Skeletal muscle satellite cell (primary cell): ENCODE results near the gene IL37.
"Not testable (repeated sequence)": the region's sequence is repeated elsewhere in the genome, so short reads cannot be mapped to it uniquely, and the experiment has no call there.

Source experiments
- H3K27me3 ChIP-seq: 2 replicates; pipeline ENCODE4 v1.7.0; 2013; ENCODE audit warnings: low read length; ENCODE audit not compliant: control insufficient read depth, insufficient read depth
- H3K36me3 ChIP-seq: 2 replicates; pipeline ENCODE4 v1.7.0; 2013; ENCODE audit warnings: mild to moderate bottlenecking, control low read depth, low read length; ENCODE audit not compliant: insufficient read depth
- H3K4me1 ChIP-seq: 2 replicates; pipeline ENCODE4 v1.7.0; 2013; ENCODE audit warnings: low read length; ENCODE audit not compliant: control insufficient read depth, insufficient read depth
- H3K4me2 ChIP-seq: 2 replicates; pipeline ENCODE4 v1.7.0; 2013; ENCODE audit warnings: mild to moderate bottlenecking, low read length
- H3K4me3 ChIP-seq: 2 replicates; pipeline ENCODE4 v1.7.0; 2013; ENCODE audit warnings: low read length
- H3K9ac ChIP-seq: 2 replicates; pipeline ENCODE4 v1.7.0; 2013; ENCODE audit warnings: mild to moderate bottlenecking, low read depth, low read length, moderate library complexity
- H3K9me3 ChIP-seq: replicated peaks from 2 replicates; pipeline ENCODE4 v1.7.0; 2013; ENCODE audit warnings: mild to moderate bottlenecking, control low read depth, low read length

The IL37 gene

GRCh38 chr2:112926707-112927106, 15.7 kb downstream of the IL37 start:
- no peak overlapping the region for H3K4me3 ChIP-seq
- no peaks in the 10 kb centered on the region for H3K4me1 ChIP-seq
- no peaks in the 10 kb centered on the region for H3K36me3 ChIP-seq
- peaks cover 45% of the 10 kb centered on the region for H3K27me3 ChIP-seq
- no peak overlapping the region for H3K4me2 ChIP-seq
- H3K9ac ChIP-seq, result no peak overlapping the region
- no peaks in the 10 kb centered on the region for H3K9me3 ChIP-seq

- Histone ChIP-seq H3K4me3 (no peak overlapping the region), H3K36me3 (no peaks in the 10 kb centered on the region), H3K27me3 (peaks cover 42% of the 10 kb centered on the region), H3K4me2 (no peak overlapping the region), H3K9ac (no peak overlapping the region), H3K9me3 (no peaks in the 10 kb centered on the region), H3K4me1 (no peaks in the 10 kb centered on the region)
Observed at GRCh38 chr2:112927745-112928144, 16.8 kb downstream of the IL37 start.

- Histone ChIP-seq H3K27me3 (peaks cover 36% of the 10 kb centered on the region), H3K36me3 (no peaks in the 10 kb centered on the region), H3K4me2 (no peak overlapping the region), H3K4me3 (no peak overlapping the region), H3K9ac (no peak overlapping the region), H3K9me3 (no peaks in the 10 kb centered on the region), H3K4me1 (no peaks in the 10 kb centered on the region)
Observed at GRCh38 chr2:112933261-112933660, 22.3 kb downstream of the IL37 start.

- not testable (repeated sequence) for H3K9me3 ChIP-seq, H3K4me3 ChIP-seq, H3K9ac ChIP-seq, H3K4me2 ChIP-seq, H3K4me1 ChIP-seq, H3K36me3 ChIP-seq
- peaks cover 39% of the 10 kb centered on the region for H3K27me3 ChIP-seq
Observed at GRCh38 chr2:112934117-112934516, 23.2 kb downstream of the IL37 start.

- Histone ChIP-seq H3K27me3 (peaks cover 51% of the 10 kb centered on the region), H3K4me2 (no peak overlapping the region), H3K4me3 (no peak overlapping the region), H3K9me3 (no peaks in the 10 kb centered on the region), H3K9ac (no peak overlapping the region), H3K4me1 (no peaks in the 10 kb centered on the region), H3K36me3 (no peaks in the 10 kb centered on the region)
Observed at GRCh38 chr2:112936927-112937232, 25.9 kb downstream of the IL37 start.

GRCh38 chr2:112938904-112939303, 27.9 kb downstream of the IL37 start:
- Histone ChIP-seq H3K4me3 (no peak overlapping the region), H3K27me3 (peaks cover 40% of the 10 kb centered on the region), H3K4me2 (no peak overlapping the region), H3K9ac (no peak overlapping the region), H3K36me3 (no peaks in the 10 kb centered on the region), H3K9me3 (no peaks in the 10 kb centered on the region), H3K4me1 (no peaks in the 10 kb centered on the region)

- H3K4me3 ChIP-seq, result no peak overlapping the region
- no peaks in the 10 kb centered on the region for H3K9me3 ChIP-seq
- H3K4me1 ChIP-seq, result no peaks in the 10 kb centered on the region
- peaks cover 45% of the 10 kb centered on the region for H3K27me3 ChIP-seq
- no peak overlapping the region for H3K4me2 ChIP-seq
- no peaks in the 10 kb centered on the region for H3K36me3 ChIP-seq
- H3K9ac ChIP-seq, result no peak overlapping the region
Observed at GRCh38 chr2:112939425-112939824, 28.5 kb downstream of the IL37 start.

- Histone ChIP-seq H3K9me3 (peaks cover 7% of the 10 kb centered on the region), H3K4me3 (no peak overlapping the region), H3K9ac (no peak overlapping the region)
Observed at GRCh38 chr2:112940859-112941625, 30.1 kb downstream of the IL37 start.

GRCh38 chr2:112941753-112942653, 31.0 kb downstream of the IL37 start:
- Histone ChIP-seq H3K9me3 (peaks cover 7% of the 10 kb centered on the region), H3K4me3 (no peak overlapping the region), H3K4me1 (no peaks in the 10 kb centered on the region), H3K36me3 (no peaks in the 10 kb centered on the region), H3K4me2 (no peak overlapping the region), H3K9ac (no peak overlapping the region), H3K27me3 (peaks cover 57% of the 10 kb centered on the region)

More at GRCh38 chr2:112940859-112941625, 30.1 kb downstream of the IL37 start:
- Histone ChIP-seq H3K27me3 (peaks cover 52% of the 10 kb centered on the region), H3K36me3 (no peaks in the 10 kb centered on the region), H3K4me2 (no peak overlapping the region), H3K4me1 (no peaks in the 10 kb centered on the region)

- Histone ChIP-seq H3K4me3 (no peak overlapping the region), H3K9ac (no peak overlapping the region), H3K9me3 (peaks cover 7% of the 10 kb centered on the region)
Observed at GRCh38 chr2:112942654-112943002, 31.7 kb downstream of the IL37 start.

GRCh38 chr2:112944971-112945370, 34.0 kb downstream of the IL37 start:
- Histone ChIP-seq H3K4me2 (no peak overlapping the region), H3K36me3 (no peaks in the 10 kb centered on the region), H3K9me3 (peaks cover 7% of the 10 kb centered on the region), H3K27me3 (peaks cover 62% of the 10 kb centered on the region), H3K4me1 (no peaks in the 10 kb centered on the region), H3K9ac (no peak overlapping the region), H3K4me3 (no peak overlapping the region)

More at GRCh38 chr2:112942654-112943002, 31.7 kb downstream of the IL37 start:
- H3K4me1 ChIP-seq, result no peaks in the 10 kb centered on the region
- no peak overlapping the region for H3K4me2 ChIP-seq
- no peaks in the 10 kb centered on the region for H3K36me3 ChIP-seq
- peaks cover 57% of the 10 kb centered on the region for H3K27me3 ChIP-seq
